Thoracic aorta (tissue), 2 donors: ENCODE data around the gene CTNNA2. TPM values are rescaled to one million over a fixed set of nuclear protein-coding genes. Genes with fewer than 3 reads are reported as not detected.

Experiments used
- ATAC-seq: fragments of 150-250 bp; one replicate; pipeline ENCODE4 v1.8.0; 2017; ENCODE audit warnings: low read depth; ENCODE audit not compliant: insufficient number of reproducible peaks, low FRiP score
- DNase-seq: peaks from one replicate; pipeline ENCODE4 v3.0.0-alpha.2; 2020; ENCODE audit warnings: low spot score
- H3K27ac ChIP-seq, 2 donors: fragments of 200-600 bp; sonication (generic); 1 replicate in 1 of 2; 2 replicates in 1 of 2; pipeline ENCODE4 v1.5.1; 2016; ENCODE audit warnings: mild to moderate bottlenecking in 2 of 2, moderate library complexity in 2 of 2
- H3K27me3 ChIP-seq: fragments of 200-600 bp; sonication (generic); replicated peaks from 2 replicates; pipeline ENCODE4 v1.6.0; 2016; ENCODE audit warnings: mild to moderate bottlenecking; ENCODE audit not compliant: insufficient read depth
- H3K36me3 ChIP-seq: fragments of 200-600 bp; sonication (generic); one replicate; pipeline ENCODE4 v1.5.1; 2016
- H3K4me1 ChIP-seq, 2 donors: fragments of 200-600 bp; sonication (generic); 1 replicate in 1 of 2; 2 replicates in 1 of 2; pipeline versions ENCODE4 v1.5.1 to v1.6.0; 2016; ENCODE audit warnings: low read depth in 2 of 2, mild to moderate bottlenecking in 1 of 2; ENCODE audit not compliant: control insufficient read depth in 1 of 2
- H3K4me3 ChIP-seq: fragments of 200-600 bp; sonication (generic); 2 replicates; pipeline ENCODE4 v1.5.1; 2016; ENCODE audit warnings: mild to moderate bottlenecking
- H3K9me3 ChIP-seq: fragments of 200-600 bp; sonication (generic); 2 replicates; pipeline ENCODE4 v1.5.1; 2016
- CTCF ChIP-seq: fragments of 200-600 bp; sonication (generic); IDR thresholded peaks from one replicate; pipeline ENCODE4 v1.5.1; 2019; ENCODE audit warnings: antibody characterized with exemption
- total RNA-seq, 2 donors: library from RNA; depleted of rRNA; stranded (reverse); fragments of >200 nt; gene quantifications; one replicate each; pipeline versions ENCODE4 v1.1.0 to v1.2.3, GENCODE V29; 2016

CTNNA2 gene
- total RNA-seq, 2 donors from 2014 or later, result not detected

- TF ChIP-seq CTCF, result no peak
- Histone ChIP-seq H3K27me3 (no peaks in the 10 kb centered on the region), H3K9me3 (no peaks in the 10 kb centered on the region), H3K27ac (no peak overlapping the region), H3K36me3 (no peaks in the 10 kb centered on the region), H3K4me3 (no peak overlapping the region), H3K4me1 (no peaks in the 10 kb centered on the region)
- DNase-seq (no peak), ATAC-seq (no peak)
Observed at GRCh38 chr2:79621252-79621651, 108.4 kb downstream of the CTNNA2 start.

DNA sequence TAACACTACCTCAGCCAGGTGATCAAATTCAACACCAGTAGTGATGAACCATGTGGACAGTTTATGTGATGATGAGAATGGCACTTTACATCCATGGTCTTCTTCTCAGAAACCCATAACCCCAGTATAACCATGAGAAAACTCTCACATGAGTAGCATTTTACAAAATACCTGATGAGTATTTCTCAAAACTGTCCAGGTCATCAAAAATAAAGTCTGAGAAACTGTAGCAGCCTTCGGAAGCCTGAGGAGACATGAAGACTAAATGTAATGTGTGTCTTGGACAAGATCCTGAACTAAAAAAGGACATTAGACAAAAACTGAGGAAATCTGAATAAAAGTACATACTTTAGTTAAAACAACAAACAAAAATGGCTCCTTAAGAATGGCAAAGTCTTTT lies 108.9 kb downstream of the CTNNA2 start:
- Histone ChIP-seq H3K36me3 (no peaks in the 10 kb centered on the region), H3K27me3 (no peaks in the 10 kb centered on the region), H3K4me1 (no peaks in the 10 kb centered on the region), H3K27ac (no peak overlapping the region), H3K4me3 (no peak overlapping the region), H3K9me3 (no peaks in the 10 kb centered on the region)
- TF ChIP-seq CTCF, result no peak
- ATAC-seq (no peak), DNase-seq (no peak)

- ATAC-seq, result no peak
- no peak for TF ChIP-seq CTCF
Observed at GRCh38 chr2:79622508-79622907, 109.7 kb downstream of the CTNNA2 start.

DNA sequence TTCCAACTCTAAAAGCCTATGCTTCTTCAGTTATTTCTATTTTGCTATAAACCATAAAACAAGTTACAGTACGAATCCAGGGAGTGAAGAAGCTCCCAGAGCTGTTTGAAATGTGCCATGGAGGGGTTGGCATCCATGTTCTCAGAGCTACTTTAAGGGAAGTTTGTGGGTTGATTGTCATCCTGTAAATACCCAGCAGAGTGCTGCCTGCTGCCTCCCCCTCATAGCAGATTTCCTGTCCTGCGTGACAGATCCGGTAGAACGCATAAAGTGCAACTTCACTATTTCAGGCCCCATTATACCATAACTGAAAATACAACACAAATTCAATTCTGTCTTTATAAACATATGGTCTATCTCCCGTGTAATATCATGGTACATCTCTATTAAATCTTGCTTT lies 114.4 kb downstream of the CTNNA2 start:
- Histone ChIP-seq H3K27ac (no peak overlapping the region), H3K4me1 (no peaks in the 10 kb centered on the region), H3K27me3 (no peaks in the 10 kb centered on the region), H3K4me3 (no peak overlapping the region), H3K36me3 (no peaks in the 10 kb centered on the region), H3K9me3 (no peaks in the 10 kb centered on the region)
- no peak for TF ChIP-seq CTCF
- no peak for ATAC-seq
- no peak for DNase-seq

More at GRCh38 chr2:79622508-79622907, 109.7 kb downstream of the CTNNA2 start:
- no peaks in the 10 kb centered on the region for H3K4me1 ChIP-seq
- no peak overlapping the region for H3K4me3 ChIP-seq
- no peaks in the 10 kb centered on the region for H3K36me3 ChIP-seq
- no peak overlapping the region for H3K27ac ChIP-seq
- no peaks in the 10 kb centered on the region for H3K27me3 ChIP-seq
- no peak for DNase-seq
- no peaks in the 10 kb centered on the region for H3K9me3 ChIP-seq

DNA sequence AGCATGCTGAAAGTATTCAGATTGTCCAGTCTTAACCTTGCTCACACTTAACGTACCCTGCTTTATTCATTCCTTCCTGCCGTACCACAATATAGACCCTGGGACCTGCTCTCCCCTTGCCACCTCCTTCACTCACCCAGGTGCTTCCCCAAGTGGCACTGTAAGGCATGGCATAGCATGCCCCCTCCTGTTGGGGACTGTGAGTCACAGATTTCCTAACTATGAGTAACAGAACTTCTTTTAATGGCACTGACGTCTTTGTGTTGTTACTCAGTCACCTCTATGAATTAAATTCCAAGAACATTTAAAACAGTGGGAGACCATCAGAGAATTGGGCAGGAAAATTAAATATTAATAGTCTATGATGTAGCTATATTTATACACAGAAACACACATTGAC lies 117.2 kb downstream of the CTNNA2 start:
- no peak for TF ChIP-seq CTCF
- no peaks in the 10 kb centered on the region for H3K9me3 ChIP-seq
- no peaks in the 10 kb centered on the region for H3K27me3 ChIP-seq
- no peaks in the 10 kb centered on the region for H3K36me3 ChIP-seq
- no peak overlapping the region for H3K27ac ChIP-seq
- ATAC-seq (no peak), DNase-seq (no peak)
- no peaks in the 10 kb centered on the region for H3K4me1 ChIP-seq
- no peak overlapping the region for H3K4me3 ChIP-seq
